Prostate gland (tissue), 2 donors: ENCODE measurements around the gene ERC2.

ENCODE experiments used
- CTCF ChIP-seq, 4 experiments: fragments of 200-600 bp in 2 of 4; fragments of 450-650 bp in 2 of 4; sonication (generic) in 2 of 4; IDR thresholded peaks; 1 replicate in 3 of 4; 2 replicates in 1 of 4; pipeline ENCODE4 v1.5.1; 2016 to 2019; ENCODE audit warnings: antibody characterized with exemption in 4 of 4, mild to moderate bottlenecking in 2 of 4, moderate library complexity in 2 of 4
- POLR2A ChIP-seq: fragments of 450-650 bp; IDR thresholded peaks from one replicate; pipeline ENCODE4 v1.6.1; 2016; ENCODE audit warnings: antibody characterized with exemption, mild to moderate bottlenecking
- POLR2AphosphoS5 ChIP-seq: sonication (generic); formaldehyde crosslinking; IDR thresholded peaks from one replicate; pipeline ENCODE4 v1.6.1; 2017; ENCODE audit warnings: antibody characterized with exemption

- no peak for TF ChIP-seq POLR2A
- no peak for TF ChIP-seq CTCF (IDR thresholded peaks at IDR 0.05)
- no peak for TF ChIP-seq POLR2AphosphoS5
These were observed 120.9 kb downstream of the ERC2 start for GRCh38 chr3:56347219-56347871.
